ENCODE data around the gene NDRG2. TPM values are rescaled to one million over a fixed set of nuclear protein-coding genes. Genes with fewer than 3 reads are reported as not detected.
"Not testable (repeated sequence)": the region's sequence is repeated elsewhere in the genome, so short reads cannot be mapped to it uniquely, and the experiment has no call there.

NDRG2 gene
- total RNA-seq, 8 experiments from 2014 or later, result 4.1 to 51.8 (median 13.7) TPM

- in situ Hi-C loops (cut with MboI; ENCODE audit: low pct_unique_long_range_greater_than_20kb in 2 of 9, low sequenced_read_pairs in 9 of 9, unreplicated experiment in 9 of 9), result no loop called here
- Histone ChIP-seq H3K4me3 (no peak overlapping the region), H3K4me1 (replicated peaks in 1 of 2) (peaks cover 0 to 3% of the 10 kb centered on the region in 2 donors), H3K27ac (no peak overlapping the region)
- ATAC-seq (replicated peaks in 6 of 8), result no peak
- 9 to 83% (median 67%) methylated on average over 2 to 3 of the region's 3 CpGs for WGBS, 10 experiments
Measured at GRCh38 chr14:21050597-21050996, 25.7 kb upstream of the NDRG2 start.

- Histone ChIP-seq H3K4me1 (replicated peaks in 1 of 2) (no peaks in the 10 kb centered on the region), H3K4me3 (no peak overlapping the region), H3K27ac (no peak overlapping the region)
- 11 to 100% (median 33%) methylated on average over 1 to 3 of the region's 3 CpGs; no CpG with 5 or more reads in 1 of the 10 experiments for WGBS, 10 experiments
- in situ Hi-C loops (cut with MboI; ENCODE audit: low pct_unique_long_range_greater_than_20kb in 2 of 9, low sequenced_read_pairs in 9 of 9, unreplicated experiment in 9 of 9), result no loop called here
- ATAC-seq (replicated peaks in 6 of 8), result peak in 3 of 8 experiments; percentile 85 to 94 (median 89)
Measured at GRCh38 chr14:21049271-21049673, 24.4 kb upstream of the NDRG2 start.

- Histone ChIP-seq H3K4me1 (replicated peaks in 1 of 2) (no peaks in the 10 kb centered on the region), H3K4me3 (no peak overlapping the region), H3K27ac (no peak overlapping the region)
- no peak for ATAC-seq (replicated peaks in 6 of 8)
- in situ Hi-C loops (cut with MboI; ENCODE audit: low pct_unique_long_range_greater_than_20kb in 2 of 9, low sequenced_read_pairs in 9 of 9, unreplicated experiment in 9 of 9), result no loop called here
- WGBS, 10 experiments, result 52 to 100% (median 84%) methylated on average over 1 to 2 of the region's 2 CpGs; no CpG with 5 or more reads in 3 of the 10 experiments
Measured at GRCh38 chr14:21048638-21049037, 23.8 kb upstream of the NDRG2 start.

- Histone ChIP-seq H3K4me3 (no peak overlapping the region), H3K4me1 (replicated peaks in 1 of 2) (no peaks in the 10 kb centered on the region), H3K27ac (no peak overlapping the region)
- no peak for ATAC-seq (replicated peaks in 6 of 8)
- WGBS, 10 experiments, result 13 to 94% (median 63%) methylated on average over 1 to 2 of the region's 2 CpGs; no CpG with 5 or more reads in 1 of the 10 experiments
- in situ Hi-C loops (cut with MboI; ENCODE audit: low pct_unique_long_range_greater_than_20kb in 2 of 9, low sequenced_read_pairs in 9 of 9, unreplicated experiment in 9 of 9), result no loop called here
Measured at GRCh38 chr14:21047378-21047781, 22.5 kb upstream of the NDRG2 start.

GRCh38 chr14:21043974-21044618 is 19.2 kb upstream of the NDRG2 start:
- WGBS, 10 experiments, result 20 to 82% (median 56%) methylated on average over 1 to 4 of the region's 6 CpGs; no CpG with 5 or more reads in 3 of the 10 experiments
- Histone ChIP-seq H3K27ac (no peak overlapping the region), H3K4me3 (no peak overlapping the region), H3K4me1 (replicated peaks in 1 of 2) (no peaks in the 10 kb centered on the region)
- no peak for ATAC-seq (replicated peaks in 6 of 8)
- in situ Hi-C loops (cut with MboI; ENCODE audit: low pct_unique_long_range_greater_than_20kb in 2 of 9, low sequenced_read_pairs in 9 of 9, unreplicated experiment in 9 of 9), result no loop called here

GRCh38 chr14:21043387-21043973 is 18.6 kb upstream of the NDRG2 start:
- WGBS, 10 experiments, result 69 to 100% (median 83%) methylated on average over 1 to 2 of the region's 2 CpGs; no CpG with 5 or more reads in 5 of the 10 experiments
- no peak overlapping the region for H3K27ac ChIP-seq
- in situ Hi-C loops (cut with MboI; ENCODE audit: low pct_unique_long_range_greater_than_20kb in 2 of 9, low sequenced_read_pairs in 9 of 9, unreplicated experiment in 9 of 9), result no loop called here
- no peaks in the 10 kb centered on the region for H3K4me1 ChIP-seq (replicated peaks in 1 of 2)
- ATAC-seq (replicated peaks in 6 of 8), result no peak
- H3K4me3 ChIP-seq, result no peak overlapping the region

GRCh38 chr14:21042918-21043317 is 18.1 kb upstream of the NDRG2 start:
- ATAC-seq (replicated peaks in 6 of 8), result peak in 3 of 8 experiments; percentile 24 to 33 (median 26)
- in situ Hi-C loops (cut with MboI; ENCODE audit: low pct_unique_long_range_greater_than_20kb in 2 of 9, low sequenced_read_pairs in 9 of 9, unreplicated experiment in 9 of 9), result no loop called here
- 20 to 92% (median 67%) methylated on average over 1 to 7 of the region's 8 CpGs; no CpG with 5 or more reads in 1 of the 10 experiments for WGBS, 10 experiments
- H3K4me3 ChIP-seq, result no peak overlapping the region
- H3K27ac ChIP-seq, result no peak overlapping the region
- H3K4me1 ChIP-seq (replicated peaks in 1 of 2), result no peaks in the 10 kb centered on the region

- Histone ChIP-seq H3K4me3 (no peak within 1 kb of the TSS), H3K4me1 (replicated peaks in 1 of 2) (no peaks in the 10 kb centered on the region), H3K27ac (no peak within 1 kb of the TSS)
- in situ Hi-C loops (cut with MboI; ENCODE audit: low pct_unique_long_range_greater_than_20kb in 2 of 9, low sequenced_read_pairs in 9 of 9, unreplicated experiment in 9 of 9), result no loop called here
- 17 to 82% (median 77%) methylated on average over 2 to 10 of the region's 11 CpGs; no CpG with 5 or more reads in 2 of the 10 experiments for WGBS, 10 experiments
- peak in 2 of 8 experiments; percentile 24 to 43 for ATAC-seq (replicated peaks in 6 of 8)
Measured at GRCh38 chr14:21041676-21042433, 17.0 kb upstream of the NDRG2 start, which contains the start of gene RNASE7. Gene RNASE7 (plus strand): TSS chr14:21042362. CDS start chr14:21042993, 631 bp downstream.

- in situ Hi-C loops (cut with MboI; ENCODE audit: low pct_unique_long_range_greater_than_20kb in 2 of 9, low sequenced_read_pairs in 9 of 9, unreplicated experiment in 9 of 9); H3K4me1 ChIP-seq (replicated peaks in 1 of 2); H3K27ac ChIP-seq; ATAC-seq (replicated peaks in 6 of 8); H3K4me3 ChIP-seq: not testable (repeated sequence)
- WGBS, 10 experiments, result 36 to 100% (median 75%) methylated on average over 1 to 3 of the region's 3 CpGs; no CpG with 5 or more reads in 3 of the 10 experiments
Measured at GRCh38 chr14:21040941-21041340, 16.1 kb upstream of the NDRG2 start.

- H3K27ac ChIP-seq, result no peak overlapping the region
- in situ Hi-C loops (cut with MboI; ENCODE audit: low pct_unique_long_range_greater_than_20kb in 2 of 9, low sequenced_read_pairs in 9 of 9, unreplicated experiment in 9 of 9), result no loop called here
Measured at GRCh38 chr14:21040370-21040925, 15.6 kb upstream of the NDRG2 start.

GRCh38 chr14:21039585-21040369 is 14.9 kb upstream of the NDRG2 start:
- no peak overlapping the region for H3K27ac ChIP-seq
- 55 to 90% (median 64%) methylated on average over 2 to 8 of the region's 8 CpGs; no CpG with 5 or more reads in 1 of the 10 experiments for WGBS, 10 experiments
- H3K4me1 ChIP-seq (replicated peaks in 1 of 2), result no peaks in the 10 kb centered on the region
- in situ Hi-C loops (cut with MboI; ENCODE audit: low pct_unique_long_range_greater_than_20kb in 2 of 9, low sequenced_read_pairs in 9 of 9, unreplicated experiment in 9 of 9), result no loop called here
- no peak overlapping the region for H3K4me3 ChIP-seq
- ATAC-seq (replicated peaks in 6 of 8), result peak; percentile 69 to 91 (median 78)

More at GRCh38 chr14:21040370-21040925, 15.6 kb upstream of the NDRG2 start:
- Histone ChIP-seq H3K4me1 (replicated peaks in 1 of 2) (no peaks in the 10 kb centered on the region), H3K4me3 (no peak overlapping the region)
- no peak for ATAC-seq (replicated peaks in 6 of 8)
- 67 to 88% (median 82%) methylated on average over 2 to 8 of the region's 8 CpGs for WGBS, 10 experiments

Measured in motor neuron (in vitro differentiated cells).